Activated naive CD4-positive, alpha-beta T cell treated with Interleukin-2 at 50 U/mL for 16 hours (primary cell): ENCODE data around the gene FCN2.

Experiments
- DNase-seq: peaks from one replicate; pipeline ENCODE4 v3.0.0-alpha.2; 2020

The FCN2 gene

DNA sequence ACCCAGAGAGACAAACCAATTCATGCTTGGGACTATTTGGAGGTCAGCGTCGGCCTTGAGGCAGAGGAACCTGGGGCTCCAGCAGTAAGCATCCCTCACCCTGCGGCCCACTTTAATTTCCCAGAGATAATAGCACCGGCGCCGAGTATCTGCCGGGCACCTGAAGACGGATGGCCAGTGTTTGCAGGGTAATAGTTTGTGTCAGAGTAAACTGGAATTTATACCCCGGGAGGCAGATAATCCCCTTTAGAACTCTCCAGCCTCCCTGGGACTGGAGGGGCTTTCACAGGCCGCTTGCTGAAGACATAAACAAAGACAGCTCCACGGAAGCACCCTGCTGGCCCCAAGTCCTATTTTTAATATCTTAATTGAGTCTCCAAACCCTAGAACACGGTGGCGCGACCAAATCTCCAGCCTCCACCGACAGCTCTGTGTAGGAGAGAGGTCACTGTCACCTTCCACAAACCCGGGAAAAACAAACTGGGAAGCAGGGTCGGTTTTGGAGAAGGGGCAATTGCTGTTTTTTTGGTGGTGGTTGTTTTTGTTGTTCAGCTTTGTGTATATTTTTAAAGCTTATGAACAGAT lies 54.5 kb downstream of the FCN2 start:
- DNase-seq: no peak

DNA sequence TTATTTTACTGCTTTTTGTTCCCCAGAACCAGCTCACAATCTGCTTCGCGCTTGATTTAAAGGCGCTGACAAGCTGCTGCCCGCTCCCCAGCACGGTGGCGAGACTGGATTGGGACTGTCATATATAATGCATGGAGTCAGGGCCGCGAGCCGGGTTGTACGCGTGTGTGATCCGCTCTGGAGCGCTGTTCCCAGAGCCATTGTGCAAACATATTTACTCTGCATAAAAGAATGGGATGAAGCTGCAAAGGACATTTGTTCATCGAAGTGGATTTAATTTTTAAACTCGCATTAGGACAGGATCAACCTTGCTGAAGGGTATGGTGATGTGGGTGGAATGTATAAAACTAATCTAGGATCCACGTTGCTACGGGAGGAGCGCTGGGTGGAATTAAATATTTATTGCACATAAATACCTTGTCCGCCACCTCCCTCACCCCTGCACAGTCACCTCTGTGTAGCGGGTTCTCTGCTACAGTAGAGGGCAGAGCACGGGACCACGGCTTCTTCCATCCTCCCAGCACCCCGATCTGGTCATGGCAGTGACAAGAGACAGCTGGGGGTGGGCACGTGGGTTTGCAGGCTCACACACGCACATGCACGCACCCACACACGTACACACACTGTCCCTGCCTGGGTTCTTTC lies 55.2 kb downstream of the FCN2 start:
- DNase-seq: no peak

DNA sequence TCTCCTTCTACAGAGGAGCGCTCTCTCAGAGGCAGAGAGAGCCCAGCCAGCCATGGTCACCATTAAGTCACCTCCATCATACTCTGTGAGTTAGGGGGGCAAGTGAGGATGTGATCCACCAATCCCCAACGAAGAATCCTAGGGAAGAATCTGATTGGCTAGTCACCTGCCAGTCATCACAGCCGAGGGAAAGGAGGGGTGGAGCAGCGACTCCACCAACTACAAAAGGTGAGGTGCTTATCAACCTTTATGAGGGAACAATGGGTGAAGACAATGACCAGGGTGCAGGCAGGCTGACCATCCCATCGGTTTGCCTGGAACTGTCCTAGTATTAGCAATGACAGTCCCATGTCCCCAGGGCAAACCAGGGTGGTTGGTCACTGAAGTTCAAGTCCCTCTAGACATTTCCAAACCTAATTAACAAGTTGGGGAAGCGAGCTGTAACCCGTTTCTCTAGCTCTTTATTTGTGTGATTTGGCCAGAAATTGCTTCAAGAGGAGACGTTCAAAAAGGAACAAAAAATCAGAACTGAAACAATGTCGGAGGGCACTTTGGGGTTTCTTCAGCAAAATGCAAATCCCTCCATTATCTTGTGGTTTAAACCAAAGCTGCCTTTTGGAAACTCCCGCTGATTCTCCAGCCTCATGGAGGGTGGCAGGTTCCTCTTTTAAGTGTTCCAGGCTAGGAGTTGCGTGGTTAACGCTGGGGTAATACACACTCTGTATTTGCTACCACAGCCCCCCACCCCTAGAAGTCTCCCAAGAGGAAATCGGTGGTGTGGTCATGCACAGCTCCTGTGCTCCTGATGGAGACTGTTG lies 55.9 kb downstream of the FCN2 start:
- DNase-seq: no peak
